SU-DHL-6 (cell line): ENCODE data around the gene SOD1.

ENCODE experiments used
- H2AFZ ChIP-seq: fragments of 200-600 bp; sonication (generic); 2 replicates; pipeline ENCODE4 v1.6.1; 2014; ENCODE audit warnings: low read depth, mild to moderate bottlenecking, moderate library complexity, mixed read lengths, antibody characterized with exemption, low read length; ENCODE audit not compliant: severe bottlenecking
- H3F3A ChIP-seq: fragments of 200-600 bp; shearing (Covaris generic); 2 replicates; pipeline ENCODE4 v1.6.0; 2016; ENCODE audit warnings: antibody characterized with exemption, mild to moderate bottlenecking; ENCODE audit not compliant: insufficient read depth
- H3K27ac ChIP-seq: fragments of 200-600 bp; sonication (generic); 2 replicates; pipeline ENCODE4 v1.5.1; 2016; ENCODE audit warnings: low read depth, mild to moderate bottlenecking, low read length, moderate library complexity, mixed read lengths
- H3K27me3 ChIP-seq: fragments of 200-600 bp; sonication (generic), shearing (Covaris generic); 2 replicates; pipeline ENCODE4 v1.6.0; 2014; ENCODE audit warnings: mild to moderate bottlenecking, low read length
- H3K36me3 ChIP-seq: fragments of 200-600 bp; sonication (generic); 2 replicates; pipeline ENCODE4 v1.6.1; 2014; ENCODE audit warnings: mild to moderate bottlenecking, low read length, mixed read lengths
- H3K4me2 ChIP-seq: fragments of 300-600, 200-600 bp; shearing (Covaris generic), sonication (generic); 2 replicates; pipeline ENCODE4 v1.6.0; 2014; ENCODE audit warnings: low read length, low read depth, mild to moderate bottlenecking; ENCODE audit not compliant: poor library complexity, severe bottlenecking
- H3K4me3 ChIP-seq: fragments of 200-600 bp; sonication (generic); 2 replicates; pipeline ENCODE4 v1.5.1; 2014; ENCODE audit warnings: antibody characterized with exemption, low read length, mild to moderate bottlenecking, mixed read lengths; ENCODE audit not compliant: insufficient read depth, poor library complexity, severe bottlenecking
- H3K79me2 ChIP-seq: fragments of 200-600 bp; sonication (generic); 2 replicates; pipeline ENCODE4 v1.6.1; 2014; ENCODE audit warnings: mild to moderate bottlenecking, low read length, moderate library complexity; ENCODE audit not compliant: insufficient read depth
- H3K9ac ChIP-seq: fragments of 200-600 bp; sonication (generic); 2 replicates; pipeline ENCODE4 v1.7.0; 2014; ENCODE audit warnings: mild to moderate bottlenecking, low read length
- H3K9me2 ChIP-seq: fragments of 200-600 bp; sonication (generic); replicated peaks from 2 replicates; pipeline ENCODE4 v1.6.1; 2014; ENCODE audit warnings: low read length; ENCODE audit not compliant: insufficient read depth
- H3K9me3 ChIP-seq: fragments of 200-600 bp; sonication (generic); 2 replicates; pipeline ENCODE4 v1.6.1; 2014; ENCODE audit warnings: low read length, mixed read lengths; ENCODE audit not compliant: insufficient read depth
- H4K20me1 ChIP-seq: fragments of 200-600 bp; sonication (generic); 2 replicates; pipeline ENCODE4 v1.6.1; 2014; ENCODE audit warnings: low read depth, mild to moderate bottlenecking, antibody characterized with exemption, low read length, moderate library complexity, mixed read lengths
- EZH2phosphoT487 ChIP-seq: fragments of 200-600 bp; sonication (generic), shearing (Covaris generic); conservative IDR thresholded peaks from 2 replicates; pipeline ENCODE4 v1.6.1; 2018; ENCODE audit warnings: mild to moderate bottlenecking, antibody characterized with exemption, low read length, moderate library complexity, mixed read lengths
- TF ChIP-seq, protein P1 (sequence below): fragments of 200-600 bp; sonication (generic); IDR thresholded peaks from one replicate; pipeline ENCODE4 v1.5.1; 2017; ENCODE audit warnings: antibody characterized with exemption, mild to moderate bottlenecking, low read length, moderate library complexity; ENCODE audit not compliant: insufficient read depth, poor library complexity, severe bottlenecking

SOD1 gene

DNA sequence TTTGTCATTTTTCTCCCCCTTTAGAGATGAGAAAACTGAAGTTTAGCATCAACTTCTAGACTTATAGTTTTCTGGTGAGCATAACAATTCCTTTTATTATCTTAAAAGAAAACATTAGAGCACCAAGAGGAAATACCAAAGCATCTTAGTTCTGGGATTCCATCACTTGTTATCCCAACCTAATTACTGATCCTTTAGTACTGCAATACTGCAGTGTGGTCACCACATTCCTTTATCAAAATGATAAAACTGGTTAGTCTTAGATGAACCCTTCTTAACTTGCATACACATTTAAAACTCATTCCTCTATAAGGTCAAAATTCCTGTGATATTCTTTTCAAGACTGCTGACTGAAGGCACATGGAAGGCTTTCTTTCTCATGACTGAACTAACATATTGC lies 23.1 kb downstream of the SOD1 start:
- TF ChIP-seq EZH2phosphoT487, result no peak
- TF ChIP-seq, protein P1, sequence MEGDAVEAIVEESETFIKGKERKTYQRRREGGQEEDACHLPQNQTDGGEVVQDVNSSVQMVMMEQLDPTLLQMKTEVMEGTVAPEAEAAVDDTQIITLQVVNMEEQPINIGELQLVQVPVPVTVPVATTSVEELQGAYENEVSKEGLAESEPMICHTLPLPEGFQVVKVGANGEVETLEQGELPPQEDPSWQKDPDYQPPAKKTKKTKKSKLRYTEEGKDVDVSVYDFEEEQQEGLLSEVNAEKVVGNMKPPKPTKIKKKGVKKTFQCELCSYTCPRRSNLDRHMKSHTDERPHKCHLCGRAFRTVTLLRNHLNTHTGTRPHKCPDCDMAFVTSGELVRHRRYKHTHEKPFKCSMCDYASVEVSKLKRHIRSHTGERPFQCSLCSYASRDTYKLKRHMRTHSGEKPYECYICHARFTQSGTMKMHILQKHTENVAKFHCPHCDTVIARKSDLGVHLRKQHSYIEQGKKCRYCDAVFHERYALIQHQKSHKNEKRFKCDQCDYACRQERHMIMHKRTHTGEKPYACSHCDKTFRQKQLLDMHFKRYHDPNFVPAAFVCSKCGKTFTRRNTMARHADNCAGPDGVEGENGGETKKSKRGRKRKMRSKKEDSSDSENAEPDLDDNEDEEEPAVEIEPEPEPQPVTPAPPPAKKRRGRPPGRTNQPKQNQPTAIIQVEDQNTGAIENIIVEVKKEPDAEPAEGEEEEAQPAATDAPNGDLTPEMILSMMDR, result no peak
- H3K79me2 ChIP-seq, result no peaks in the 10 kb centered on the region

DNA sequence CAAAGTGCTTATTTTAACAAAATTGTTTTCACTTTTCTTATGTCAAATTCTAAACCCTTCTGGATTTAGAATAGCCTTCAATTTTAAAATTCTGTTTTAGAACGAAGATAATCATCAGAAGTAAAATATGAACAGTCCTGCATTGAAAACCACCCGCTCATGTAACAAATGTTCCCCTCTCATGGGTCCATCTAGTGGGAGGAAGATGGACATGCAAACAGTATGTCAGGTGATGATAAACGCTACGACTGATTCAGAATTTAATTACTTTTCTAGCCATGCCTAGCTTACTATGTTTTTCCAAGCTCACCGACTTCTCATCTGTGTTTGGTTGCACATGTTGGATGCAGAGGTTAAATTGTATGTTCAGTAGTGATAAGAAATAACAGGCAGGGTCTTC lies 23.5 kb downstream of the SOD1 start:
- H4K20me1 ChIP-seq, result no peaks in the 10 kb centered on the region
- H3K27me3 ChIP-seq, result no peaks in the 10 kb centered on the region
- peaks cover 61% of the 10 kb centered on the region for H3K36me3 ChIP-seq
- H3F3A ChIP-seq, result peaks cover 13% of the 10 kb centered on the region; the same call in 1 of the 2 replicates
- no peaks in the 10 kb centered on the region for H3K9me2 ChIP-seq
- H3K4me2 ChIP-seq, result no peak overlapping the region
- H3K27ac ChIP-seq, result no peak overlapping the region
- H2AFZ ChIP-seq, result no peak overlapping the region
- H3K79me2 ChIP-seq, result no peaks in the 10 kb centered on the region
- H3K9ac ChIP-seq, result no peak overlapping the region
- TF ChIP-seq EZH2phosphoT487, result no peak
- TF ChIP-seq, protein P1, result no peak
- H3K9me3 ChIP-seq, result no peaks in the 10 kb centered on the region
- H3K4me3 ChIP-seq, result no peak overlapping the region

More for the DNA sequence above, 23.1 kb downstream of the SOD1 start:
- Histone ChIP-seq H3K36me3 (peaks cover 60% of the 10 kb centered on the region), H3F3A (peaks cover 13% of the 10 kb centered on the region; the same call in 1 of the 2 replicates), H2AFZ (no peak overlapping the region), H3K9me3 (no peaks in the 10 kb centered on the region), H4K20me1 (no peaks in the 10 kb centered on the region), H3K4me3 (no peak overlapping the region), H3K4me2 (no peak overlapping the region), H3K9me2 (no peaks in the 10 kb centered on the region), H3K27ac (no peak overlapping the region), H3K9ac (no peak overlapping the region), H3K27me3 (no peaks in the 10 kb centered on the region)

DNA sequence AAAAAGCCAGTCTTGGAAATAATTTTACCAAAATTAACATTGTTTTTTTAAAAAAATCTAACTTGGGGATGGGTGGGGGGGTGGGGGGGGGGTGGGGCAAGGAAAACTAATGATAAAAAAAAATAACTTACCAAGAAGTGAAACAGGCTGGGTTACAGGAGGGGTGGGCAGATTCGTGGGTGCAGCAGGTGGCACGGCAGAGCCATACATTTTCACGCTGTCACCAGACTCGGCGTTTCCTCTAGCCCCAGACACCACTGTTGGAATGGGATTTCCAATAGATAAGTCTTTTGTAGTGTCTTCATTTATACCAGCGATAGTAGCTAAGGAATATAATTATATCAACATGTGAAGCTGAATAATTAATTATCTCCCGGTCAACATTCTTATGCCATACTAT lies 25.4 kb downstream of the SOD1 start:
- Histone ChIP-seq H3K27ac (no peak overlapping the region), H3K36me3 (peaks cover 67% of the 10 kb centered on the region)

More for the DNA sequence above, 25.4 kb downstream of the SOD1 start:
- Histone ChIP-seq H3F3A (peaks cover 11% of the 10 kb centered on the region; the same call in 1 of the 2 replicates), H3K9ac (no peak overlapping the region), H4K20me1 (no peaks in the 10 kb centered on the region), H3K79me2 (no peaks in the 10 kb centered on the region), H3K4me2 (no peak overlapping the region), H2AFZ (no peak overlapping the region), H3K9me3 (no peaks in the 10 kb centered on the region), H3K27me3 (no peaks in the 10 kb centered on the region), H3K4me3 (no peak overlapping the region), H3K9me2 (no peaks in the 10 kb centered on the region)
- no peak for TF ChIP-seq EZH2phosphoT487
- TF ChIP-seq, protein P1, result no peak
